Mesendoderm (in vitro differentiated cells): Measurements from ENCODE around the gene SEM1.

ENCODE experiments used
- DNase-seq: peaks from one replicate; pipeline ENCODE4 v3.0.0; 2013
- H2AK5ac ChIP-seq: 2 replicates; pipeline ENCODE4 v1.6.1; 2013; ENCODE audit warnings: low read length, inconsistent platforms
- H2BK120ac ChIP-seq: 2 replicates; pipeline ENCODE4 v1.6.1; 2013; ENCODE audit warnings: low read depth, mild to moderate bottlenecking, low read length, moderate library complexity, mixed read lengths
- H2BK15ac ChIP-seq: replicated peaks from 2 replicates; pipeline ENCODE4 v1.6.1; 2013; ENCODE audit warnings: low read depth, mild to moderate bottlenecking, moderate library complexity
- H2BK5ac ChIP-seq: 2 replicates; pipeline ENCODE4 v1.6.1; 2013; ENCODE audit warnings: low read length, inconsistent platforms
- H3K18ac ChIP-seq: 2 replicates; pipeline ENCODE4 v1.6.1; 2013; ENCODE audit warnings: mild to moderate bottlenecking, low read length, mixed read lengths
- H3K23ac ChIP-seq: one replicate; pipeline ENCODE4 v1.6.1; 2013; ENCODE audit warnings: low read length
- H3K27ac ChIP-seq: 2 replicates; pipeline ENCODE4 v1.5.1; 2013; ENCODE audit warnings: low read depth, mild to moderate bottlenecking, inconsistent platforms, low read length, moderate library complexity
- H3K27me3 ChIP-seq: 2 replicates; pipeline ENCODE4 v1.6.1; 2013; ENCODE audit warnings: low read length, control low read depth, mild to moderate bottlenecking, inconsistent platforms; ENCODE audit not compliant: insufficient read depth, poor library complexity
- H3K36me3 ChIP-seq: 2 replicates; pipeline ENCODE4 v1.6.1; 2013; ENCODE audit warnings: low read length, inconsistent platforms; ENCODE audit not compliant: control insufficient read depth, insufficient read depth
- H3K4ac ChIP-seq: one replicate; pipeline ENCODE4 v1.6.1; 2013; ENCODE audit warnings: low read depth, mild to moderate bottlenecking, low read length, moderate library complexity
- H3K4me1 ChIP-seq: 2 replicates; pipeline ENCODE4 v1.6.1; 2013; ENCODE audit warnings: low read depth, low read length, inconsistent platforms; ENCODE audit not compliant: control insufficient read depth
- H3K4me2 ChIP-seq: 2 replicates; pipeline ENCODE4 v1.6.1; 2013; ENCODE audit warnings: low read length
- H3K4me3 ChIP-seq: 2 replicates; pipeline ENCODE4 v1.5.1; 2013; ENCODE audit warnings: mild to moderate bottlenecking, low read length
- H3K56ac ChIP-seq: one replicate; pipeline ENCODE4 v1.6.1; 2013; ENCODE audit warnings: low read length
- H3K79me1 ChIP-seq: 2 replicates; pipeline ENCODE4 v1.6.1; 2013; ENCODE audit warnings: low read length, inconsistent platforms
- H3K79me2 ChIP-seq: 2 replicates; pipeline ENCODE4 v1.6.1; 2013; ENCODE audit warnings: mild to moderate bottlenecking, low read length; ENCODE audit not compliant: control insufficient read depth, insufficient read depth
- H3K9ac ChIP-seq: 2 replicates; pipeline ENCODE4 v1.6.1; 2013; ENCODE audit warnings: low read length, inconsistent platforms
- H4K5ac ChIP-seq: one replicate; pipeline ENCODE4 v1.6.1; 2013; ENCODE audit warnings: low read length
- H4K8ac ChIP-seq: one replicate; pipeline ENCODE4 v1.6.1; 2013; ENCODE audit warnings: low read depth, mild to moderate bottlenecking, control low read depth, low read length, moderate library complexity
- WGBS: extraction: QIAGEN DNeasy Blood & Tissue Kit; methylation state at CpG from one replicate; pipeline ENCODE4 v1.1.7; 2013; ENCODE audit warnings: low lambda C conversion rate, missing lambda C conversion rate; ENCODE audit not compliant: insufficient coverage; ENCODE audit errors: extremely low coverage; 5-methylcytosine and 5-hydroxymethylcytosine counted together

Gene SEM1

DNA sequence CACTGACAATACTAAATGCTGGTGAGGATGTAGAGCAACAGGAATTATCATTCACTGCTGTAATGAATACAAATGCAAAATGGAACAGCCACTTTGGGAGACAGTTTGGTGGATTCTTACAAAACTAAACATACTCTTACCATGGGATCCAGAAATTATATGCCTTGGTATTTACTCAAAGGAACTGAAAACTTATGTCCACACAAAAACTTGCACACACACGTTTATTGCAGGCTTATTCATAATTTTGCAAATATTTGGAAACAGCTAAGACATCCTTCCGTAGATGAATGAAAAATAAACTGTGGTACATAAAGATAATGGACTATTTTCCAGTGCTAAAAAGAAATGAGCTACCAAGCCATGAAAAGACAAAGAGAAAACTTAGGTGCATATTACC is 69.6 kb downstream of the SEM1 start:
- H3K79me2 ChIP-seq = no peaks in the 10 kb centered on the region
- H3K23ac ChIP-seq = no peak overlapping the region
- WGBS = no CpG with 5 or more reads among the region's 2 CpGs
- H3K27me3 ChIP-seq = no peaks in the 10 kb centered on the region
- no peak overlapping the region for H3K4ac ChIP-seq
- H4K5ac ChIP-seq = no peak overlapping the region
- no peak overlapping the region for H3K4me3 ChIP-seq
- H3K9ac ChIP-seq = no peak overlapping the region
- no peak overlapping the region for H2BK5ac ChIP-seq
- no peak overlapping the region for H2BK15ac ChIP-seq
- no peak overlapping the region for H2BK120ac ChIP-seq
- no peaks in the 10 kb centered on the region for H3K4me1 ChIP-seq
- H3K27ac ChIP-seq = no peak overlapping the region
- no peak overlapping the region for H3K56ac ChIP-seq
- no peak overlapping the region for H3K18ac ChIP-seq
- no peak overlapping the region for H3K4me2 ChIP-seq
- H3K79me1 ChIP-seq = no peaks in the 10 kb centered on the region
- DNase-seq = no peak
- no peaks in the 10 kb centered on the region for H3K36me3 ChIP-seq
- no peak overlapping the region for H4K8ac ChIP-seq
- no peak overlapping the region for H2AK5ac ChIP-seq
